Peyer's patch (tissue), 4 donors: Measurements from ENCODE around the gene AOPEP. TPM values are rescaled to one million over a fixed set of nuclear protein-coding genes. Genes with fewer than 3 reads are reported as not detected.

ENCODE experiments used
- DNase-seq, 3 donors: peaks; one replicate each; pipeline ENCODE4 v3.0.0-alpha.2; 2017 to 2019
- H3K27ac ChIP-seq, 4 donors: fragments of 200-600 bp; sonication (generic); one replicate each; pipeline ENCODE4 v1.5.1; 2016 to 2019
- H3K27me3 ChIP-seq, 2 donors: fragments of 200-600 bp; sonication (generic); one replicate each; pipeline ENCODE4 v1.5.1; 2019
- H3K36me3 ChIP-seq, 3 donors: fragments of 200-600 bp; sonication (generic); one replicate each; pipeline ENCODE4 v1.5.1; 2016 to 2019
- H3K4me1 ChIP-seq, 4 donors: fragments of 200-600 bp; sonication (generic); one replicate each; pipeline ENCODE4 v1.5.1; 2016 to 2019
- H3K4me3 ChIP-seq, 4 donors: fragments of 200-600 bp; sonication (generic); 1 replicate in 3 of 4; 2 replicates in 1 of 4; pipeline ENCODE4 v1.5.1; 2016 to 2019; ENCODE audit warnings: mild to moderate bottlenecking in 1 of 4
- H3K9me3 ChIP-seq, 4 donors: fragments of 200-600 bp; sonication (generic); one replicate each; pipeline ENCODE4 v1.5.1; 2016 to 2019; ENCODE audit warnings: mild to moderate bottlenecking in 1 of 4
- POLR2A ChIP-seq, 2 donors: fragments of 450-650 bp; IDR thresholded peaks; one replicate each; pipeline ENCODE4 v1.5.1; 2017; ENCODE audit warnings: antibody characterized with exemption in 2 of 2, mild to moderate bottlenecking in 2 of 2, moderate library complexity in 2 of 2
- total RNA-seq, 4 donors: library from RNA; depleted of rRNA; stranded (reverse); fragments of >200 nt; gene quantifications; one replicate each; pipeline ENCODE4 v1.1.0, GENCODE V29; 2016
- TF ChIP-seq, protein P1 (sequence below), 6 experiments: fragments of 450-650 bp in 4 of 6; fragments of 200-600 bp in 2 of 6; sonication (generic) in 1 of 6; IDR thresholded peaks; one replicate each; pipeline ENCODE4 v1.5.1; 2017 to 2019; ENCODE audit warnings: antibody characterized with exemption in 6 of 6, mild to moderate bottlenecking in 3 of 6, moderate library complexity in 1 of 6

The AOPEP gene
- total RNA-seq, 4 donors from 2014 or later: 83.5 to 272 (median 117) TPM

- H3K9me3 ChIP-seq: no peaks in the 10 kb centered on the region
- no peaks in the 10 kb centered on the region for H3K4me1 ChIP-seq
- no peak for DNase-seq
- H3K36me3 ChIP-seq: peaks cover 0 to 3% (median 0%) of the 10 kb centered on the region in 3 donors
- no peaks in the 10 kb centered on the region for H3K27me3 ChIP-seq
- TF ChIP-seq POLR2A (IDR thresholded peaks at IDR 0.05): no peak
- TF ChIP-seq, protein P1, sequence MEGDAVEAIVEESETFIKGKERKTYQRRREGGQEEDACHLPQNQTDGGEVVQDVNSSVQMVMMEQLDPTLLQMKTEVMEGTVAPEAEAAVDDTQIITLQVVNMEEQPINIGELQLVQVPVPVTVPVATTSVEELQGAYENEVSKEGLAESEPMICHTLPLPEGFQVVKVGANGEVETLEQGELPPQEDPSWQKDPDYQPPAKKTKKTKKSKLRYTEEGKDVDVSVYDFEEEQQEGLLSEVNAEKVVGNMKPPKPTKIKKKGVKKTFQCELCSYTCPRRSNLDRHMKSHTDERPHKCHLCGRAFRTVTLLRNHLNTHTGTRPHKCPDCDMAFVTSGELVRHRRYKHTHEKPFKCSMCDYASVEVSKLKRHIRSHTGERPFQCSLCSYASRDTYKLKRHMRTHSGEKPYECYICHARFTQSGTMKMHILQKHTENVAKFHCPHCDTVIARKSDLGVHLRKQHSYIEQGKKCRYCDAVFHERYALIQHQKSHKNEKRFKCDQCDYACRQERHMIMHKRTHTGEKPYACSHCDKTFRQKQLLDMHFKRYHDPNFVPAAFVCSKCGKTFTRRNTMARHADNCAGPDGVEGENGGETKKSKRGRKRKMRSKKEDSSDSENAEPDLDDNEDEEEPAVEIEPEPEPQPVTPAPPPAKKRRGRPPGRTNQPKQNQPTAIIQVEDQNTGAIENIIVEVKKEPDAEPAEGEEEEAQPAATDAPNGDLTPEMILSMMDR (IDR thresholded peaks at IDR 0.05): no peak
- no peak overlapping the region for H3K4me3 ChIP-seq
- no peak overlapping the region for H3K27ac ChIP-seq
Measured at GRCh38 chr9:94791435-94791834, 64.9 kb downstream of the AOPEP start.

DNA sequence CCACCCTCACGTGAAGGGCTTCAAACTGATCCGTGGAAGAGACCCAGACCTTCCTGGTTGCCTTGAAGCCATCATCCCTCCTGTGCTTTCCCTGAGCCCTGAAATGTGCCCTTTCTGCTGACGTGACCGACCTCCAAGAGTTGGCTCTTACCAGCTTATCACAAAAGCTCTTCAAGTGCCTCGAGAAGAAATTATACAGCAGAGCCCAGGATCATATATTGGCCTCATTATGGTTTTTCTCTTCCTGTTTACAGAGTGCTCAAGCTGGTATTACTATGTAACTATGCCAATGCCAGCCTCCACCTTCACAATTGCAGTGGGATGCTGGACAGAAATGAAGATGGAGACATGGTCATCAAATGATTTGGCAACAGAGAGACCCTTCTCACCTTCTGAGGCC is 66.0 kb downstream of the AOPEP start:
- TF ChIP-seq, protein P1 (IDR thresholded peaks at IDR 0.05): no peak
- no peak for TF ChIP-seq POLR2A (IDR thresholded peaks at IDR 0.05)
- Histone ChIP-seq H3K27me3 (no peaks in the 10 kb centered on the region), H3K27ac (peak overlapping the region in 2 of 4 donors; percentile 63), H3K4me1 (no peaks in the 10 kb centered on the region), H3K4me3 (no peak overlapping the region), H3K36me3 (peaks cover 0 to 3% (median 0%) of the 10 kb centered on the region in 3 donors), H3K9me3 (no peaks in the 10 kb centered on the region)
- DNase-seq: no peak

- no peak for DNase-seq
- H3K4me1 ChIP-seq: peaks cover 0 to 4% (median 0%) of the 10 kb centered on the region in 4 donors
- H3K9me3 ChIP-seq: no peaks in the 10 kb centered on the region
- H3K36me3 ChIP-seq: peaks cover 0 to 3% (median 0%) of the 10 kb centered on the region in 3 donors
- H3K27me3 ChIP-seq: no peaks in the 10 kb centered on the region
- TF ChIP-seq, protein P1 (IDR thresholded peaks at IDR 0.05): no peak
- no peak for TF ChIP-seq POLR2A (IDR thresholded peaks at IDR 0.05)
- H3K4me3 ChIP-seq: no peak overlapping the region
- no peak overlapping the region for H3K27ac ChIP-seq
Measured at GRCh38 chr9:94794476-94795167, 68.1 kb downstream of the AOPEP start.

- H3K27me3 ChIP-seq: no peaks in the 10 kb centered on the region
- H3K4me3 ChIP-seq: no peak overlapping the region
- H3K9me3 ChIP-seq: no peaks in the 10 kb centered on the region
- H3K4me1 ChIP-seq: peaks cover 0 to 4% (median 0%) of the 10 kb centered on the region in 4 donors
- peaks cover 0 to 9% (median 0%) of the 10 kb centered on the region in 3 donors for H3K36me3 ChIP-seq
- H3K27ac ChIP-seq: no peak overlapping the region
- no peak for TF ChIP-seq POLR2A (IDR thresholded peaks at IDR 0.05)
- TF ChIP-seq, protein P1 (IDR thresholded peaks at IDR 0.05): no peak
- no peak for DNase-seq
Measured at GRCh38 chr9:94796687-94797086, 70.2 kb downstream of the AOPEP start.

- no peak for DNase-seq
- no peak overlapping the region for H3K27ac ChIP-seq
- no peak for TF ChIP-seq POLR2A (IDR thresholded peaks at IDR 0.05)
- TF ChIP-seq, protein P1 (IDR thresholded peaks at IDR 0.05): no peak
- H3K36me3 ChIP-seq: peaks cover 0 to 9% (median 0%) of the 10 kb centered on the region in 3 donors
- no peaks in the 10 kb centered on the region for H3K27me3 ChIP-seq
- H3K4me3 ChIP-seq: no peak overlapping the region
- no peaks in the 10 kb centered on the region for H3K9me3 ChIP-seq
- H3K4me1 ChIP-seq: peaks cover 0 to 8% (median 0%) of the 10 kb centered on the region in 4 donors
Measured at GRCh38 chr9:94798201-94798600, 71.7 kb downstream of the AOPEP start.
